ENCODE measurements around the gene AP1AR. TPM values are rescaled to one million over a fixed set of nuclear protein-coding genes. Genes with fewer than 3 reads are reported as not detected.

AP1AR gene
- total RNA-seq, 4 donors from 2014 or later, result 11.9 to 23.7 (median 16.0) TPM

DNA sequence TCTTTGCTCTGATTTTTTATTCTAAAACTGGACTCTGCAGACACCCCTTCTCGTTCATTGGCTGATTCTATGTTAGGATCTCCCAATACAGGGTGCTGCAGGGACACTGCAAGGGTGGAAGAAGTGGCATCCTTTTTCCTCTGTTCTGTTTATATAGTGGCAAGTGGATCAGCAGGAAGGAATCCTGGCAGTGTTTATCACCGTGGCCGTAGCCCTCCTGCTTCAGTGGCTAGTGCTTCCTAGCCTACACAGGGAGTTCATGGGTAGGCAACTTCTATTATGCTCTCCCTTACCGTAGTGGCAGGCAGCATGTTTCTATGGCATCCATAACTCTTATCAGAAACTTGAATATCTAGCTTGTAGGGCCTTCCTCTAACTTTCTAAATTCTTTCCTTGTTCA is 6.4 kb upstream of the AP1AR start:
- Histone ChIP-seq H3K4me1 (peaks cover 0 to 2% (median 0%) of the 10 kb centered on the region in 3 donors), H3K27ac (no peak overlapping the region), H3K36me3 (no peaks in the 10 kb centered on the region), H3K9me3 (no peaks in the 10 kb centered on the region), H3K4me3 (no peak overlapping the region), H3K27me3 (peaks cover 6% of the 10 kb centered on the region)
- TF ChIP-seq POLR2A (IDR thresholded peaks at IDR 0.05) (no peak), EP300 (IDR thresholded peaks at IDR 0.05) (no peak), POLR2AphosphoS5 (IDR thresholded peaks at IDR 0.05) (no peak), CTCF (IDR thresholded peaks at IDR 0.05) (no peak)
- no peak for ATAC-seq
- WGBS, 2 donors (ENCODE audit: low coverage in 1 of 2), result 29 to 63% methylated on average over 3 of the region's 4 CpGs

- Histone ChIP-seq H3K27me3 (no peaks in the 10 kb centered on the region), H3K36me3 (no peaks in the 10 kb centered on the region), H3K27ac (peak overlapping the region; percentile 82 to 99 (median 98)), H3K4me1 (peaks cover 5 to 37% (median 6%) of the 10 kb centered on the region in 3 donors), H3K9me3 (no peaks in the 10 kb centered on the region), H3K4me3 (peak overlapping the region; percentile 83 to 95)
- WGBS, 2 donors (ENCODE audit: low coverage in 1 of 2), result 0 to 4% methylated on average over 8 to 16 of the region's 52 CpGs
- ATAC-seq, result peak; percentile 97
- TF ChIP-seq POLR2AphosphoS5 (IDR thresholded peaks at IDR 0.05), result no peak
- no peak for TF ChIP-seq EP300 (IDR thresholded peaks at IDR 0.05)
- TF ChIP-seq POLR2A (IDR thresholded peaks at IDR 0.05), result no peak
- TF ChIP-seq CTCF (IDR thresholded peaks at IDR 0.05), result no peak
Measured at GRCh38 chr4:112230879-112231778, 458 bp upstream of the AP1AR start.

- TF ChIP-seq EP300 (IDR thresholded peaks at IDR 0.05), result no peak
- peak; percentile 25 for TF ChIP-seq POLR2AphosphoS5 (IDR thresholded peaks at IDR 0.05)
- peak; percentile 59 to 81 (median 77) for TF ChIP-seq CTCF (IDR thresholded peaks at IDR 0.05)
- H3K27ac ChIP-seq, result no peak overlapping the region
- H3K9me3 ChIP-seq, result no peaks in the 10 kb centered on the region
- 50 to 80% methylated on average over 2 to 3 of the region's 3 CpGs for WGBS, 2 donors (ENCODE audit: low coverage in 1 of 2)
- no peak for ATAC-seq
- H3K4me3 ChIP-seq, result no peak overlapping the region
- H3K27me3 ChIP-seq, result no peaks in the 10 kb centered on the region
- H3K4me1 ChIP-seq, result peaks cover 5 to 36% (median 6%) of the 10 kb centered on the region in 3 donors
- no peaks in the 10 kb centered on the region for H3K36me3 ChIP-seq
Measured at GRCh38 chr4:112234952-112235609, 3.5 kb downstream of the AP1AR start.

DNA sequence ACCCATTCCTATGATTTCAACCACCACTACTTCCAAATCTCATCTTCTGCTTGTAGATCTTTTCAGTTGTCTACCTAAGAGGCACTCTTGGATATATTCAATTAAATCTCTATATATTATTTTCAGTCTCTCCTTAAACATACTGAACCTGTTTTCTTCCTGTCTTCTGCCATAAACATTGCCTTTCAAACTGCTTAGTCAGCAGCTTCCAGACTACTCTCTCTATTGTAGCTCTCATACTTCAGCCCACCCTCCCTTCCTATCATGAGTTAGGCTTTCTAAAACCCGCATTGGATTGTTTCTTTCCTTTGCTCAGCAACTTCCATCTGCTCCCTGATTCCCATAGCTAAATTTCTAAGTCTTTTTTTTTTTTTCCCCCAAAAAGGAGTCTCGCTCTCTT is 4.5 kb downstream of the AP1AR start:
- no peak overlapping the region for H3K4me3 ChIP-seq
- WGBS, 2 donors (ENCODE audit: low coverage in 1 of 2), result 100% methylated on average over 1 to 2 of the region's 2 CpGs
- TF ChIP-seq EP300 (IDR thresholded peaks at IDR 0.05), result no peak
- no peaks in the 10 kb centered on the region for H3K36me3 ChIP-seq
- no peaks in the 10 kb centered on the region for H3K9me3 ChIP-seq
- no peak overlapping the region for H3K27ac ChIP-seq
- no peaks in the 10 kb centered on the region for H3K27me3 ChIP-seq
- ATAC-seq, result no peak
- peaks cover 5 to 28% (median 6%) of the 10 kb centered on the region in 3 donors for H3K4me1 ChIP-seq

DNA sequence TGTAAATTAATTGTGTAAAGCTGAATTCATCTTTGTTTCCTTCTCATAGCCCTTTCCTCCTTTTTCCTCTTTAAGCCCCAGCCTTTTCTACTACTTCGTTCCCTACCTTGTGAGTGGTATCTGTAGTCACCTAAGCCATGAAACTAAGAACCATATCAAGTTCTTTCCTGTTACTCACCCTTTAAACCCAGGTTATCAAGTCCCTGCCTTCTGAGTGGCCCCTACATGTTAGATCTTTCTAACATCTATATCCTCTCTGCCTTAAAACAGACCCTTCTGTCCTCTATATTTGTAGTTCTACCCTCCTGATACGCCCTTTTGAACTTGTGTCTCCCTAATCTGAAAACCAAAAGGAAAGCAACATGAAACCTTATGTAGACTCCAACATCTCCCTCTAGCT is 7.2 kb downstream of the AP1AR start:
- no peak for ATAC-seq
- 95 to 100% methylated on average over 2 of the region's 2 CpGs for WGBS, 2 donors (ENCODE audit: low coverage in 1 of 2)
- H3K36me3 ChIP-seq, result peaks cover 0 to 4% of the 10 kb centered on the region in 2 donors
- no peaks in the 10 kb centered on the region for H3K9me3 ChIP-seq
- H3K4me1 ChIP-seq, result peaks cover 0 to 13% (median 0%) of the 10 kb centered on the region in 3 donors
- H3K27me3 ChIP-seq, result no peaks in the 10 kb centered on the region
- H3K4me3 ChIP-seq, result no peak overlapping the region
- H3K27ac ChIP-seq, result no peak overlapping the region
- TF ChIP-seq EP300 (IDR thresholded peaks at IDR 0.05) (no peak), POLR2A (IDR thresholded peaks at IDR 0.05) (no peak), POLR2AphosphoS5 (IDR thresholded peaks at IDR 0.05) (no peak), CTCF (IDR thresholded peaks at IDR 0.05) (no peak)

Data from gastroesophageal sphincter (tissue), 4 donors.